HCT116 (cell line): ENCODE data around the gene ISCA1. TPM values are rescaled to one million over a fixed set of nuclear protein-coding genes. Genes with fewer than 3 reads are reported as not detected.

Experiments used
- ATAC-seq: fragments of 200-7000 bp; cut with Tn5 transposase; 2 replicates; pipeline ENCODE4 v1.9.1; 2020; ENCODE audit warnings: mild to moderate bottlenecking, moderate library complexity
- BruUV-seq: library from RNA; stranded (reverse); fragments of 400-500 nt; replicated peaks from 2 replicates; lab custom pipeline; 2021; lab: Mats Ljungman, UMichigan
- CTCF ChIA-PET: fragments of 300-600 bp; sonication (Branson Sonifier 250); formaldehyde crosslinking; loops from one replicate; lab custom pipeline; 2021; ENCODE audit warnings: antibody characterized with exemption; lab: Charles Lee
- POLR2A ChIA-PET: fragments of 300-600, 350-600 bp; sonication (Branson Sonifier 250); formaldehyde crosslinking; loops from one replicate; lab custom pipeline; 2021; ENCODE audit warnings: antibody characterized with exemption; lab: Charles Lee
- RAD21 ChIA-PET, 2 experiments: fragments of 300-600 bp; sonication (Branson Sonifier 250); formaldehyde crosslinking; loops; one replicate each; lab custom pipeline; 2023; ENCODE audit warnings: low total read pairs in 2 of 2; ENCODE audit not compliant: uncharacterized antibody in 2 of 2, unreplicated experiment in 2 of 2, low non-redundant PET in 1 of 2; lab: Charles Lee
- DNase-seq: peaks from one replicate; pipeline ENCODE4 v3.0.0-alpha.2; 2010; ENCODE audit warnings: low read depth, low spot score
- H2AFZ ChIP-seq: fragments of 200-600 bp; shearing (Covaris generic), sonication (generic); 2 replicates; pipeline ENCODE4 v1.6.1; 2017; ENCODE audit warnings: low read depth, mixed run types, mixed read lengths, antibody characterized with exemption, low read length; ENCODE audit not compliant: poor library complexity, severe bottlenecking
- H3K27ac ChIP-seq: 2 replicates; pipeline ENCODE4 v1.5.1; 2012; ENCODE audit warnings: low read depth, low read length
- H3K27me3 ChIP-seq: fragments of 200-600 bp; sonication (generic); 2 replicates; pipeline ENCODE4 v1.6.1; 2016; ENCODE audit warnings: mixed run types, low read length, mixed read lengths; ENCODE audit not compliant: insufficient read depth
- H3K36me3 ChIP-seq, 2 experiments: fragments of 200-500 bp in 1 of 2; fragments of 200-600 bp in 1 of 2; sonication (Bioruptor generic) in 1 of 2; sonication (generic) in 1 of 2; 2 replicates each; pipeline versions ENCODE4 v1.5.1 to v1.6.1; 2014 to 2016; ENCODE audit warnings: low read length in 2 of 2, inconsistent platforms in 1 of 2, mixed read lengths in 1 of 2, mixed run types in 1 of 2; ENCODE audit not compliant: insufficient read depth in 2 of 2, control insufficient read depth in 1 of 2
- H3K4me1 ChIP-seq, 2 experiments: fragments of 200-600 bp in 1 of 2; sonication (generic) in 1 of 2; 2 replicates each; pipeline versions ENCODE4 v1.5.1 to v1.6.1; 2012 to 2017; ENCODE audit warnings: low read length in 2 of 2, inconsistent platforms in 1 of 2, mild to moderate bottlenecking in 1 of 2, mixed read lengths in 1 of 2, mixed run types in 1 of 2, moderate library complexity in 1 of 2; ENCODE audit not compliant: insufficient read depth in 2 of 2, control insufficient read depth in 1 of 2
- H3K4me2 ChIP-seq: fragments of 200-600 bp; sonication (generic); 2 replicates; pipeline ENCODE4 v1.6.1; 2017; ENCODE audit warnings: mixed run types, low read length, mixed read lengths
- H3K4me3 ChIP-seq, 2 experiments: fragments of 200-600 bp in 1 of 2; sonication (generic) in 1 of 2; replicated peaks in 1 of 2; 2 replicates each; pipeline ENCODE4 v1.5.1; 2011 to 2016; ENCODE audit warnings: low read length in 2 of 2, control low read depth in 1 of 2, low read depth in 1 of 2, mild to moderate bottlenecking in 1 of 2, mixed read lengths in 1 of 2, mixed run types in 1 of 2
- H3K79me2 ChIP-seq: fragments of 200-600 bp; sonication (generic); 2 replicates; pipeline ENCODE4 v1.6.1; 2017; ENCODE audit warnings: mild to moderate bottlenecking, mixed run types, low read length, moderate library complexity, mixed read lengths; ENCODE audit not compliant: insufficient read depth
- H3K9ac ChIP-seq: fragments of 200-600 bp; sonication (generic); 2 replicates; pipeline ENCODE4 v1.6.1; 2016; ENCODE audit warnings: low read length, mixed read lengths
- H3K9me2 ChIP-seq: fragments of 200-600 bp; sonication (generic), shearing (Covaris generic); 2 replicates; pipeline ENCODE4 v1.6.1; 2017; ENCODE audit warnings: mixed run types, mild to moderate bottlenecking, moderate library complexity; ENCODE audit not compliant: insufficient read depth
- H3K9me3 ChIP-seq, 2 experiments: fragments of 200-500 bp in 1 of 2; fragments of 200-600 bp in 1 of 2; sonication (Bioruptor generic) in 1 of 2; sonication (generic) in 1 of 2; 2 replicates each; pipeline ENCODE4 v1.6.1; 2014 to 2017; ENCODE audit warnings: low read length in 2 of 2, mixed read lengths in 2 of 2, inconsistent platforms in 1 of 2, low read depth in 1 of 2, mild to moderate bottlenecking in 1 of 2, mixed run types in 1 of 2, moderate library complexity in 1 of 2; ENCODE audit not compliant: control insufficient read depth in 1 of 2, insufficient read depth in 1 of 2
- H4K20me1 ChIP-seq: fragments of 200-600 bp; sonication (generic), shearing (Covaris generic); 2 replicates; pipeline ENCODE4 v1.6.1; 2017; ENCODE audit warnings: mixed run types, mild to moderate bottlenecking, moderate library complexity; ENCODE audit not compliant: insufficient read depth
- CBX3 ChIP-seq: IDR thresholded peaks from 2 replicates; pipeline ENCODE4 v1.6.1; 2012; ENCODE audit warnings: low read depth
- CEBPB ChIP-seq: IDR thresholded peaks from 2 replicates; pipeline ENCODE4 v1.6.1; 2012; ENCODE audit warnings: low read depth
- EGR1 ChIP-seq: IDR thresholded peaks from 2 replicates; pipeline ENCODE4 v1.6.1; 2012; ENCODE audit warnings: low read depth
- ELF1 ChIP-seq: IDR thresholded peaks from 2 replicates; pipeline ENCODE4 v1.6.1; 2012; ENCODE audit warnings: low read depth, borderline replicate concordance
- EZH2 ChIP-seq: fragments of 200-600 bp; sonication (generic); IDR thresholded peaks from 2 replicates; pipeline ENCODE4 v1.6.1; 2017; ENCODE audit warnings: antibody characterized with exemption, mixed run types
- FOSL1 ChIP-seq: IDR thresholded peaks from 2 replicates; pipeline ENCODE4 v1.6.1; 2012; ENCODE audit warnings: low read depth
- POLR2AphosphoS5 ChIP-seq: IDR thresholded peaks from 2 replicates; pipeline ENCODE4 v1.6.1; 2011; ENCODE audit warnings: mild to moderate bottlenecking, low read depth, low read length, moderate library complexity
- RAD21 ChIP-seq: IDR thresholded peaks from 2 replicates; pipeline ENCODE4 v1.6.1; 2012; ENCODE audit warnings: low read depth, mild to moderate bottlenecking
- SIN3A ChIP-seq: IDR thresholded peaks from 2 replicates; pipeline ENCODE4 v1.6.1; 2012; ENCODE audit warnings: low read depth
- SP1 ChIP-seq: IDR thresholded peaks from 2 replicates; pipeline ENCODE4 v1.6.1; 2012; ENCODE audit warnings: low read depth
- SRF ChIP-seq: IDR thresholded peaks from 2 replicates; pipeline ENCODE4 v1.6.1; 2012; ENCODE audit warnings: low read depth
- YY1 ChIP-seq: IDR thresholded peaks from 2 replicates; pipeline ENCODE4 v1.6.1; 2011; ENCODE audit warnings: low read length, low read depth, moderate library complexity, mild to moderate bottlenecking; ENCODE audit not compliant: insufficient replicate concordance; ENCODE audit errors: extremely low read depth
- ZFX ChIP-seq: fragments of 450-650 bp; IDR thresholded peaks from 2 replicates; pipeline ENCODE4 v1.6.1; 2017
- ZNF274 ChIP-seq: fragments of 200-500 bp; sonication (Bioruptor generic); IDR thresholded peaks from 2 replicates; pipeline ENCODE4 v1.6.1; 2014; ENCODE audit warnings: mild to moderate bottlenecking, low read depth, low read length, inconsistent platforms
- intact Hi-C: fragments of 100-400 bp; cut with micrococcal nuclease; formaldehyde crosslinking; loops from 2 replicates; pipeline ENCODE4 v1.10.0; 2022
- total RNA-seq: library from RNA; stranded (reverse); gene quantifications from one replicate; pipeline ENCODE4 v1.2.1, GENCODE V29; 2021; ENCODE audit not compliant: unreplicated experiment
- TF ChIP-seq, protein P1 (sequence below): IDR thresholded peaks from 2 replicates; pipeline ENCODE4 v1.6.1; 2011; ENCODE audit warnings: mild to moderate bottlenecking, low read length, moderate library complexity; ENCODE audit not compliant: insufficient replicate concordance; ENCODE audit errors: extremely low read depth
- TF ChIP-seq, protein P2 (sequence below): IDR thresholded peaks from 2 replicates; pipeline ENCODE4 v1.6.1; 2012
- TF ChIP-seq, protein P3 (sequence below): IDR thresholded peaks from 2 replicates; pipeline ENCODE4 v1.6.1; 2012

The ISCA1 gene
- total RNA-seq, 1 experiment from 2014 or later = 25.7 TPM

DNA sequence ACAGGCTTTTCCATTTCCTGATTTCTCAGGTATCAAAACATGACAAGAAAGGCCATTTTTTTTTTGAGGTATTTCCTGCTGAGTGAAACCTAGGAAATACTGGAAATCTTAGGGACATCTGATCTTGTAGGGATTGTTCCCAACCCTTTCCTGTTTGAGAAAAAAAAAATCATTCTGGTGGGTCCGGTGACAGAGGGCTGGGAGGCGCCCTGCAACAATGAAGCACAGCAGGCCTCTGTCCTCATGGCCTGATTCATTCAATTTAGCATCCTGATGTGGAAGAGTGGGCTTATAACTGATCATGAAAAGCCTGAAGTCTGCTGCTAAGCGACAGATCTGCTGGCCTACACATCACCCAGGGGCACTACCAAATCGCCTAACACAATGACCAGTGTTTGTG is 19.8 kb downstream of the ISCA1 start:
- ChIA-PET RAD21 (no interaction called here), CTCF (no interaction called here)

More for the DNA sequence above, 19.8 kb downstream of the ISCA1 start:
- H3K4me1 ChIP-seq = peaks cover 0 to 9% of the 10 kb centered on the region in 2 experiments; a peak in 2 of 4 replicates
- DNase-seq = no peak
- no peaks in the 10 kb centered on the region for H4K20me1 ChIP-seq
- no peak overlapping the region for H3K9ac ChIP-seq
- H2AFZ ChIP-seq = no peak overlapping the region
- peaks cover 2 to 6% of the 10 kb centered on the region in 2 experiments; a peak in 2 of 4 replicates for H3K36me3 ChIP-seq
- no peaks in the 10 kb centered on the region for H3K9me2 ChIP-seq
- no peak overlapping the region for H3K4me2 ChIP-seq
- H3K9me3 ChIP-seq = no peaks in the 10 kb centered on the region
- no peak for ATAC-seq
- intact Hi-C loops = no loop called here
- no peak overlapping the region for H3K4me3 ChIP-seq
- TF ChIP-seq SRF (no peak), ZFX (no peak), FOSL1 (no peak), RAD21 (no peak), ELF1 (no peak), EGR1 (no peak), EZH2 (no peak), SIN3A (no peak), CEBPB (no peak), SP1 (no peak), ZNF274 (no peak), POLR2AphosphoS5 (no peak), YY1 (no peak), CBX3 (no peak)
- TF ChIP-seq, protein P1, sequence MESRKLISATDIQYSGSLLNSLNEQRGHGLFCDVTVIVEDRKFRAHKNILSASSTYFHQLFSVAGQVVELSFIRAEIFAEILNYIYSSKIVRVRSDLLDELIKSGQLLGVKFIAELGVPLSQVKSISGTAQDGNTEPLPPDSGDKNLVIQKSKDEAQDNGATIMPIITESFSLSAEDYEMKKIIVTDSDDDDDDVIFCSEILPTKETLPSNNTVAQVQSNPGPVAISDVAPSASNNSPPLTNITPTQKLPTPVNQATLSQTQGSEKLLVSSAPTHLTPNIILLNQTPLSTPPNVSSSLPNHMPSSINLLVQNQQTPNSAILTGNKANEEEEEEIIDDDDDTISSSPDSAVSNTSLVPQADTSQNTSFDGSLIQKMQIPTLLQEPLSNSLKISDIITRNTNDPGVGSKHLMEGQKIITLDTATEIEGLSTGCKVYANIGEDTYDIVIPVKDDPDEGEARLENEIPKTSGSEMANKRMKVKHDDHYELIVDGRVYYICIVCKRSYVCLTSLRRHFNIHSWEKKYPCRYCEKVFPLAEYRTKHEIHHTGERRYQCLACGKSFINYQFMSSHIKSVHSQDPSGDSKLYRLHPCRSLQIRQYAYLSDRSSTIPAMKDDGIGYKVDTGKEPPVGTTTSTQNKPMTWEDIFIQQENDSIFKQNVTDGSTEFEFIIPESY = no peak
- TF ChIP-seq, protein P2, sequence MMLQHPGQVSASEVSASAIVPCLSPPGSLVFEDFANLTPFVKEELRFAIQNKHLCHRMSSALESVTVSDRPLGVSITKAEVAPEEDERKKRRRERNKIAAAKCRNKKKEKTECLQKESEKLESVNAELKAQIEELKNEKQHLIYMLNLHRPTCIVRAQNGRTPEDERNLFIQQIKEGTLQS = no peak
- TF ChIP-seq, protein P3, sequence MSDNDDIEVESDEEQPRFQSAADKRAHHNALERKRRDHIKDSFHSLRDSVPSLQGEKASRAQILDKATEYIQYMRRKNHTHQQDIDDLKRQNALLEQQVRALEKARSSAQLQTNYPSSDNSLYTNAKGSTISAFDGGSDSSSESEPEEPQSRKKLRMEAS = no peak
- POLR2A ChIA-PET = no interaction called here
- peaks cover 12% of the 10 kb centered on the region for H3K79me2 ChIP-seq
- BruUV-seq = no TSS peak
- no peaks in the 10 kb centered on the region for H3K27me3 ChIP-seq
- no peak overlapping the region for H3K27ac ChIP-seq
